C4-2B (cell line): ENCODE results near the gene ZNF516.

Experiments used
- CTCF ChIP-seq: fragments of 450-650 bp; conservative IDR thresholded peaks from 2 replicates; pipeline ENCODE4 v1.5.1; 2017; ENCODE audit warnings: mild to moderate bottlenecking
- ZFX ChIP-seq: fragments of 450-650 bp; IDR thresholded peaks from 2 replicates; pipeline ENCODE4 v1.6.1; 2017

- no peak for TF ChIP-seq CTCF
- no peak for TF ChIP-seq ZFX
These were observed 31.7 kb downstream of the ZNF516 start for GRCh38 chr18:76463358-76463757.
